HTERT RPE-1 (cell line): ENCODE measurements around the gene PLXND1.

ENCODE experiments used
- in situ Hi-C: fragments of 300-500 bp; cut with MboI; formaldehyde crosslinking; loops from 4 replicates; pipeline ENCODE4 v1.14.3; 2020; ENCODE audit warnings: low sequenced_read_pairs

The PLXND1 gene

GRCh38 chr3:129602309-129602708, 4.2 kb downstream of the PLXND1 start:
- in situ Hi-C loops: no loop called here

GRCh38 chr3:129601713-129602112, 4.8 kb downstream of the PLXND1 start:
- in situ Hi-C loops: no loop called here

- in situ Hi-C loops: no loop called here
These were observed 6.1 kb downstream of the PLXND1 start for GRCh38 chr3:129600348-129600747.

- in situ Hi-C loops: no loop called here
These were observed 6.9 kb downstream of the PLXND1 start for GRCh38 chr3:129599607-129600006.

- in situ Hi-C loops: no loop called here
These were observed 7.4 kb downstream of the PLXND1 start for GRCh38 chr3:129599073-129599472.

- in situ Hi-C loops: no loop called here
These were observed 8.0 kb downstream of the PLXND1 start for GRCh38 chr3:129598484-129598883.

GRCh38 chr3:129598000-129598381, 8.5 kb downstream of the PLXND1 start:
- in situ Hi-C loops: no loop called here

- in situ Hi-C loops: no loop called here
These were observed 9.1 kb downstream of the PLXND1 start for GRCh38 chr3:129597087-129597999.

- in situ Hi-C loops: no loop called here
These were observed 10.0 kb downstream of the PLXND1 start for GRCh38 chr3:129596194-129597086.

- in situ Hi-C loops: no loop called here
These were observed 10.8 kb downstream of the PLXND1 start for GRCh38 chr3:129595544-129596193.

- in situ Hi-C loops: no loop called here
These were observed 11.5 kb downstream of the PLXND1 start for GRCh38 chr3:129594907-129595390.

GRCh38 chr3:129594409-129594808, 12.1 kb downstream of the PLXND1 start:
- in situ Hi-C loops: no loop called here

- in situ Hi-C loops: no loop called here
These were observed 12.7 kb downstream of the PLXND1 start for GRCh38 chr3:129593595-129594339.

GRCh38 chr3:129593230-129593594, 13.3 kb downstream of the PLXND1 start:
- in situ Hi-C loops: no loop called here

GRCh38 chr3:129592381-129593131, 13.9 kb downstream of the PLXND1 start:
- in situ Hi-C loops: no loop called here

GRCh38 chr3:129591932-129592331, 14.5 kb downstream of the PLXND1 start:
- in situ Hi-C loops: no loop called here

GRCh38 chr3:129590215-129590614, 16.3 kb downstream of the PLXND1 start:
- in situ Hi-C loops: no loop called here

- in situ Hi-C loops: no loop called here
These were observed 18.8 kb downstream of the PLXND1 start for GRCh38 chr3:129587566-129588210.

- in situ Hi-C loops: no loop called here
These were observed 19.6 kb downstream of the PLXND1 start for GRCh38 chr3:129586746-129587430.
